CD4-positive, alpha-beta T cell treated with Interleukin-17A for 4 hours (primary cell): ENCODE results near the gene NYAP2.

Experiments used
- DNase-seq: peaks from one replicate; pipeline ENCODE4 v3.0.0-alpha.2; 2020; ENCODE audit warnings: mixed read lengths

The NYAP2 gene

DNA sequence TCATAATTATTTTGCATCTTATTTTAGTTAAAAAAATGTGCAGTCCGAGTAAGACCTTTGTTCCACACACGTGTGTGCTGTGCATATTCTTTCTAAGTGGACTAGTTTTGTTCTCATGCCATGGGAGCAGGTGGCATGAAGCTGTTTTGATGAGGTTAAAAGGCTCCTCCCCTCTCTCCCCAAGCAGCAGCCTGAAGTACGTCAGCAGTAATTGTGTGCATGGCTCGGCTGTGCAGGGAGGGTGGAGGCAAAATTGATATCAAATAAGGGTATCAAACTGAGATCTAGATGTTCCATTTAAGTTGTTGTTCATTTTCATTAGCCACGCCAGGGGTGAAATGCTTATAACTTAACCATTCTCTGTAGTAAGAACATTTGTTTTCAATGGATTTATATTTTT is at the start of gene NYAP2:
Gene NYAP2 (plus strand): TSS at position 207 of the 400 bp plus-strand sequence. CDS start 9,171 bp downstream, outside the sequence.
- no peak for DNase-seq

DNA sequence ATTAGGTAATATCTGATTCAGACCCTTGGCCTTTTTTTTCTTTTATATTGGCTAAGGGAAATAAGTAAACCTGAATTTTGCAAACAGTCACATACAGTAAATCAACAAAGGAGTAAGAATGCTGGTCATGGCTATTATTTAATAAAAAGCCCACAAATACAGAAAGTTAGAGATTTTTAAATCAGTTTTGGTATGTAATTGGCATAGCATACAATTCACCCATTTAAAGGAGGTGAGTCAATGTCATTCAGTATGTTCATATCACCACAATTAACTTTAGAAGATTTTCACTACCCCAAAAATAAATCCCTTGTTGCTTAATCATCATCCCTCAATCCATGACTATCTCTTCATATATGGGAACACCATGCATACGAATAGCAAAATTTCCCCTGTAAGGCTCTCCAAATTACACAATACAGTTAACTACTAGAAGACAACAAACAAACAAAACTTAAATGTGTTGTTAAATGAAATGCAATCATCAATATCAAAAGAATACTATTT is 45.9 kb upstream of the NYAP2 start:
- no peak for DNase-seq

DNA sequence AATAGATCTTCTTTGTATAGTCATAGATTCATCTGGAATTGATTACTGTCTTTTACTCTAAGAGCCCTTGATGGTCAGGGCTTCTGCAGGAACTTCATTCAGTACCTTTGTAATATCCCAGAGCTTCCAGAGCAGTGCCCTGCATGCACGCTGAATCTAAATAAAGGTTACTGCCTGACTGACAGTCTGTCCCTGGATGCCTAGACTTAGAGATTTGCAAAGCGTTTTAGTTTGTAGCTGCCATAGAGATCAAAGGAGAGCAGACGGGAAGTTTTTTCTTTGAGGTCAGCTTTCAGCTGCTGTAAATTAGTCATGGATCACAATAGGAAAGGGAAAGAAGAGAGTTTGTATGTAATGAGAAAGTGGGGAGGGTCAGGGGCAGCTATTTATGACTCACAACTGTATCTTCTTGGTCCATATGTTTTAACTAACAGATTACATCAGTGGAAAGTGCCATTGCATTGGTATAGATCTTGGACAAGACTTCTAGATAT is 45.2 kb upstream of the NYAP2 start:
- no peak for DNase-seq

DNA sequence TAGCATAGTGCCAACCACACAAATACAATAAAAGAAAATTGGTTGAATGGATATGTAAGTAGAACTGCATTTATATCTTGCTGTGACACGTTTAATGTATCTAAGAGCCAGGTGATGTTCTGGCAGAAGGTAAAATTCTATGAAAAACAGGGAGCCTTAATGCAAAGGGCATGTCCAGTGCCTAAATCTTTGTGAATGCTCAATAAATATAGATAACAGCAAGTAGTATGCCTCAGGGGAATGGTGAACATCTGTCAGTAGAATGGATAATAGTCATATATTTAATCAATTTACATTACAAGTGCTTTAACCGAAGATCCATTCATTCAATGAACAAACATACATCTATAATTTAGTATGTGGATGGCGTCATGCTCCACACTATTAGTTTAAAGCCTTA is 43.7 kb upstream of the NYAP2 start:
- no peak for DNase-seq

DNA sequence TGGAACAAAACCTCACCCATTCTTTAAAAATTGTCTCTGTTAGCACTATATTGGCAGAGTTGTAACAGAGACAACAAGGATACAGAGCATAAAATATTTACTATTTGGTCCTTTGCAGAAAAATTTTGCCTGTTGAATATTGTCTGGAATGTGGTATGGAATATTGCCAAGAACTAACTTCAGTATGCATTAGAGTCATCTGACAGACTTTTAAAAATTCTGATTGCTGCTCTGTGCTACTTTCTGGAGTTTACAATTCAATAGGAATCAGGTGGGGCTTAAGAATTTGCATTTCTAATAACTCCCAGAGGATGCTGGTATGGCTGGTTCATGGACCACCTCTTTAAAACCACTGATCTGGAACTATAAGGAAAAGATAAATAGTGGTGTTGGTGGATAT is 32.8 kb upstream of the NYAP2 start:
- DNase-seq = no peak

DNA sequence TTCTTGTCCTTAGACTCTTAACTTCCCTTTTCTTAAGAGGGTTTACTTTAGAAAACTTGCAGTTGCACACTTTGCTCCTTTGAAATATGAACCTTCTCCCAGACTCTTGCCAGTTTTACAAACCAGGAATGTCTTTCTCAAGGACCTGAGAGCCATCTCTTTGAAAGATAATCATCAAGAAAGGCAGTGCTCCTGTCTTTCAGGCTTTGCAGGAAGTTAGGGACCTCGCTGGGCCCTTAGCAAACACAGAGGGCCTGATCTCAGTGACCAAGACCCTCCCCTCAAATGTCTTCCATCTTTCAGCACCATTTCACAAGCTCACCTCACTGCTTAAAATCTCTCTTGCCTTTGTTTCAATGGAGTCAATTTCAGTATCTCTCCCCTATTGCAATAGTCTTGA is 32.0 kb upstream of the NYAP2 start:
- DNase-seq = no peak

DNA sequence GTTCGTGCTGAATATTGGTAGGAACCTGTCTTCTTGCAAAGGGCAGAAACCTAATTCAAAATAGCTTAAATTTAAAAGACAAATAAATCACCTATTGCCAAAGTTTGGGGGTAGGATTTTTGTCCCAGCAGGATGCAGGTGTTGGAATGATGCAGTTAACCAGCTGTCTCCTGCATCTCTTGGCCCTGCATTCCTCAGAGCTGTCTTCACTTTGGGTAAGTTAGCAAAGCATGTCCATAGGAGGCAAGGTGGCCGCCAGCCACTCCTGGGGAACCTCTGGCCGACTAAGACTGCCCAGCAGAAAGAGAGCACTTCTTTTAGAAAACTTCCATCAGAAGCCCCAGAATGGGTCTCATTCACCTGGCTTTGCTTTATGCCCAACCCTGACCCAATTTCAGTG is 20.5 kb upstream of the NYAP2 start:
- DNase-seq = no peak

DNA sequence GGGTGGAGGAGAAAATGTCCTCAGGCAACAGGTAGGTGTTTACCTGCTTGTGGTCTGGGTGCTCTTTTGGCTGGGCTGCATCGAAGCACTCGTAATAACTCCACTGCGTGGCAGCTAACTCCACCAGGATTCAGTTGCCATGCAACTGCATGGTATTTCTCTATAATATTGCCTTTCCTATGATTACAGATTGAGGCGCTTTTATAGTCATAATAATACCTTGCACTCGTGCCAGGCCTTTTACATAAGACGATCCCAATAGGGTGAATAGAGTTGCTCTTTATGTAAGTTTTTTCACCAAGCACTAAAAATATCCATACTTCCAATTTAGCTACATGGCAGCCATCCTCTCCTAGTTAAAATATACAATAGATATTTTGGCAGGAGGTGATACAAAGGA is 19.7 kb upstream of the NYAP2 start:
- DNase-seq = no peak

DNA sequence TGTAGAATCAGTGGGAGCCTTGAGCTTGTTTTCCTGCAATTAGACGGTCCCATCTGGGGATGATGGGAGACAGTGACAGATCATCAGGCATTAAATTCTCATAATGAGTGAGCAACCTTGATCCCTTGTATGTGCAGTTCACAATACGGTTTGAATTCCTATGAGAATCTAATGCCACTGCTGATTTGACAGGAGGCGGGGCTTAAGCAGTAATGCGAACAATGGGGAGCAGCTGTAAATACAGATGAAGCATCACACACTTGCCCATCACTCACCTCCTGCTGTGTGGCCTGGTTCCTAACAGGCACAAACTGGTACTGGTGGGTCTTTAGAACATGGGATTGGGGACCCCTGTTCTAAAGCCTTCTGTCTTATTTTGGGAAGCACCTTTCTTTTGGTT is 17.9 kb upstream of the NYAP2 start:
- no peak for DNase-seq

DNA sequence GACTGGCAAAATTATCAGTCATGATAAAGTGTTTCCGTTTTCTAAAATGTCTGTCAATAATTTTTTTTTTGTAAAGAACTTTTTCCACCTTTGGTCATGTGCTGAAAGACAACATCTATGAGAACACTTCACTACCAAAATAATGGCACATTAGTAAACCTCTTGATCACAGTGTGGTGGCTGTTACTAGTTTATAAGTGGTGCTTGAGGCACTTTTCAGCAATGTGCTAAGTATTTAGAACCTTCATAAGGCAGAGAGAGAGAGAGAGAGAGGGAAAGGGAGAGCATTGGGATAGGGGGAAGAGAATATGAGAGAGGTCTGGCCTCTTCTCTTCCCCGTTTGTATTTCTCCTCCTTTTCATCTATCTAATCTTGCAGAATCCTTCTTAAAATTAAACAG is 1.1 kb upstream of the NYAP2 start:
- DNase-seq = no peak

DNA sequence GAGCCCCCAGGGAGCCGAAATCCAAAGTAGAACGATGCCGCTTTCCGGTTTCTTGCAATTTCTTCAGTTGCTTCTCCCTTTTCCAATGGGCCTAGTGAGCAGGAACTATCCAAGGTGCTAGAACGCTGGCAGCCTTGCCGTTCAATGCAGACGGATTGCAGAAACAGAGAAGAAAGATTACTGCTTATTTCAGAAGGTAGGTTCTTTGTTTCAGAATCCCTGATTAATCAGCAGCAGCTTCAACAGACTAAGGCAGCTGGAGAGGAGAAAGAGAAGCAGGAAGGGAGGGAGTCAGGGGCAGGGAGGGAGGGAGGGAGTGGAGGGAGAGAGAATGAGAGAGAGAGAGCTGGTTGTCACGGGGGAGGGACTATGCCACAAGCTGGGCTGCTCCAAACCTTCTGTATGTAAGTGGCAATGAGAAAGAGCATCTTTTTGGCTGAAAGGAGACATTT is 576 bp downstream of the NYAP2 start:
- DNase-seq = no peak

DNA sequence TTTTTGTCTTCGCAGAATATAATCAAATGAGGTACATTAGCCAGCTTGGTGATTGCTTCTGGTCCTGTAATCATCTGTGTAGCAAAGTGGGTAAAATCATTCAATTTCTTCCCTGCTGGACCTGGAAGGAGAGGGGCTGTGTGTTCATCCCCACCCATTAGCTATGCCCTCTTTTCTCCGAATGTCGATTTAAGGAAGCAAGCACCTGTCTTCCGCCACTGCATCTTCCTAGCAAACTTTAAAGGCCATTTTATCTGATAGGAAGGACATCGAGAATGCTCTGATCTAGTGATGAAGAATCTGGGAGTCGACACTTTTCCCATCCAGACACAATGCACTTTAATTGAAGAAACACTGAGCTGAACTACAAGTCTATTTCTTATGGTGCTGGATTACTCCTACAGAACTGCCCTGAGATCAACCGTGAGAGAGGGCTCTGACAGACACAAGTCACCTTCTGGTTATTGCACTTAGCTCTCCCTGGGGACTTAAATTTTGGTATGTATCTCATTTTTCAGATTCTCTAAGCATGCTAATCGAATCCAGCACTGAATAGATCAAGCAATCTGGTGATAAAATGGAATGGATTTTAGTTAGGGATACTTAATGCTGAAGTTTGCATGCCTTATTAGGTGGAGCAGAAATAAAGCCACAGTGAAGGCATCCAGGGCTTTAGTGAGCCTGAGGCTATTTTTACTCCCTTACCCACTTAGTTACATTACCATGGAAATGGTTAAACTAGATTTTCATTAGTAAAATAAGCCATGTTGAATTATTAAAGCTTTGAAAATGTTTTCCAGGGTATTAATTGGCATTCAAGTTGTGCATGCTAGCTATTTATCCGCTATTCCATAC is 1.3 kb downstream of the NYAP2 start:
- DNase-seq = no peak

DNA sequence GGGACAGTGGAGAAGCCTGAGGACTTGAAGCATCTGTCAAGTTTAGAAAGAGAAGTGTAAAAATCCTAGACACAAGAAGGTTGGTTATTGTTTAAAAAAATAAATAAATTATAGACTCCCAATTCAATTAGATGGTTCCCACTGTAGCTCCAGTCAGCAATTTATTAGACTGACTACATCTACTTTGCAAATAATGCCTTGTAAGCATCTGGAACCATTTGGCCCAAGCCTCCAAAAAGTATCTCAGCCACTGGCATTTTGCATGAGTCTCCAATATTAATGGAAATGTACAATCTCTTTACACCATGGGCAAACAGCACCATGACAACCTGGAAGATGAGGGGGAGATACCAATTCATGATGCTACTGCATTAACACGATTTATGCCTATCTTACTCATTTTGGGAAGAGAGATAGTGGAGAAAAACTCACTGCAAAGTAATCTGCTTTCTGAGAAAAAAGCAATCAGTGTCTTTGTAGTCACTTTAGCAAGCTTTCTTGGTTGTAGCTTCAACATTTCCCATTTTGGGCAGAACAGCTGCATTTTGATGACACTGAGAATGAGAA is 2.8 kb downstream of the NYAP2 start:
- DNase-seq = no peak

DNA sequence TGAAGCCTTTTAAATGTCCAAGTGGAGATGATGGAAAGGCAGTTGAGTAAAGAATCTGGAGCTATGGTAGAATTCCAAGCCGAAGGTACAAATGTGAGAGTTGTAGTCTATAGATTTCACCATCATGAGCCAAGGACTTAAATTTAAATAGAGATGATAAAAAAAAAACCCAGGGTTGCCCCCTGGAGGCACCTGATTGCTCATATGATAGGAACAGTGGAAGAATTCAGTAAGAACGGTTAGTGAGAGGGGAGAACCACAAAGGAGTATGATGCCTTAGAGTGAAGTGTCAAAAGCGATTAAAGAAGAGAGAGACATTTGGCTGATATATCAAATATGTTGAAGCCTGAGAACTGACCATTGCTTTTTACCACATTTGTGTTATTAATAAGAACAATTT is 11.9 kb downstream of the NYAP2 start:
- no peak for DNase-seq

DNA sequence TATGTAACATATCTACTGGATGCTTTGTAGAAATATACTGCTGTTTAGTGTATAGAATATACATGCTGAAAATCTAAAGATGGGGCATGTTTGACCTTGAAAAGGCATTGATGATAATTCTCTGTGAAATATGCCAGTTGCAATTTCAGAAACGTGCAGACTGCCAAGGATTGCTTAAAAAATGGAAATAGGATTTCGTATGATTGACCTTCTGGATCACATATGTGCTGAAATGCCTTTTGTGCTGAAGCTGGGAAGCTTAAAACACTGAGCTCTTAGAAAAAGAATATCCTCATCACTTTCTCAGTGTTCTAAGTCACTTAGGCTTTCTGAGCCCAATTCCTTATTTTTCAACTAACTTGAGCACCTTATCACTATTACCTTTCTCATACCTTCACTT is 14.3 kb downstream of the NYAP2 start:
- DNase-seq = no peak

DNA sequence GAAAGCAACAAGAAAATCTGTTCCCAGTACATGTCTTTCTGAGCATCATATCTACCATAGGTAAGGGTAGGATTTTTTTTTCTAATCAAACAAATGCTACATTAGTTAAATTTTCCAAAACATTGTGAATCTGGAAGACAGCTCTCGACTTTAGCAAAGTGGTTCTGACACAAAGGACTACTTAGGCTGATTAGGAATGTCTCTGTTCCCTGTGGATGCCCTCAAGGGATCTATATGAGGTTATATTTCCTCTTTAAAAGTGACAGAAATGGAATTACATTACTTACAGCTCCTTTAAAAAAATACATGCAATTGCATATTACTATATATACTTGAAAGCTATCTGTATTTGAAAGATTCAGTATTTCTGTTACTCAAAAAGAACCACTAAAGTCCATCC is 15.4 kb downstream of the NYAP2 start:
- no peak for DNase-seq

DNA sequence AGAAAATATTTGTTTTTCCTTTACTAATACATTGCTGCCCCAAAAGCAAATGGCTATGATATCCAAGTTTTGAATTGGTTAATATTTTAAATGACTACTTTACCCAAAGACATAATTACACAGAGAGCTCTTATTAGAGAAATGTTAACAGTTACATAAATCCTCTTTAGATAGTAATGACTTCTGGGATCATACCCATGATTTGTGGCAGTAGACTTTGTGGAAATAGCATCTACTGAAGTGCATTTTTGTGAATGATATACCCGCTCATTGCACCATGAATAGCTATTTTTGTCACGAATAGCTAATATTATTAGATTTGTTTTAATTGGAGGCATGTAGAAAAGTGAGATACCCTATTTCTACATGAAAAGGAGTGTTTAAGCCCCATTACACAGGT is 15.8 kb downstream of the NYAP2 start:
- no peak for DNase-seq

DNA sequence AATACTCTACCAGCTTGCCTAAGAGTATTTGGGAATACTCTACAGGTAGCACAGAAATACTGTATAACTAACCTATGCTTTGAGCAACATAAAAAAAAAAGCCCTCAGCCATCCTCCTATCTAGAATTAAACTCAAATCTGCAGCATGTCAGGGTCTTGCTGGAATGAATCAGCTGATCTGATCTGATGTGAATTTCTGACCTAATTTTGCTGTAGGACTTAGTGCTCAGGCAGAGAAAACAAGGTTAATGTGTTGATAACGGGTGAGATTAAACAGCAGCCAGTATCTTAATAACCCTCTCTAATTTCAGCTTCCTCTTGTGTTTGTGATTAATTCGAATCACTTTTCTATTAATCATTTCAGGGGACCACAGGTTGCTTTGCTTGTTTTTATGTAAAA is 16.3 kb downstream of the NYAP2 start:
- DNase-seq = no peak

DNA sequence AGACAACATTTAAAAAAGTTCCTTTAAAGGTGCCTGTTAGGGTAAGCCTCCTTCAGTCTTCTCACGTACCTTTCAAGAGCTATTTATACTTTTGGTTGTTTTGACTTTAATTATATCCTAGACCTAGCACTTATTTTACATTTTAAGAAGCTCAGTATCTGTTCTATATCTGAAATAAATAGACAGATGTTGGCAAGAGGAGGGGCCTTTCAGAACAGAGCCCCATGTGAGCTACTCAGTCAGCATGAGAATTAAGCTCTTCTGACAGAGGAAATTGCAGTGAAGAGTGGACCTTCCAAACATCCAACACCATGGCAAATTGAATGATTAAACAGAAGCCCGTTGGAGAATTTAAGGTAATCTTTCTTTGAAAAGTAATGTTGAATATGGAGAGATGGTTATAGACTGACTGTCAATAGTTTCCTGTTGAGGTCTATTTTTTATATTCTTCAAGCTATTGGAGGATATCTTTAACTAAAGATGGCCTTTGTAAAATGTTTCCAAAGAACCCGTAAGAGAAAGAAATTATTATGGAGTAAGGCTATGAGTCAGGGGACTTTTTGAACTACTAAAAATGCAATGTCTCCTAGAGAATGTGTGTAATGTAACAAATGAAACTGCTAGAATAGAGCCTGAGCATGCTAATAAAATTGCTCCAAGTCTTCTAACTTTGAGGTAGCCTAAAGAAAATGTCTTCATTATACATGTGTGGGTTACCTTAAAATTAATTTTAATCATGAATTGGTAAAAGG is 17.3 kb downstream of the NYAP2 start:
- no peak for DNase-seq

DNA sequence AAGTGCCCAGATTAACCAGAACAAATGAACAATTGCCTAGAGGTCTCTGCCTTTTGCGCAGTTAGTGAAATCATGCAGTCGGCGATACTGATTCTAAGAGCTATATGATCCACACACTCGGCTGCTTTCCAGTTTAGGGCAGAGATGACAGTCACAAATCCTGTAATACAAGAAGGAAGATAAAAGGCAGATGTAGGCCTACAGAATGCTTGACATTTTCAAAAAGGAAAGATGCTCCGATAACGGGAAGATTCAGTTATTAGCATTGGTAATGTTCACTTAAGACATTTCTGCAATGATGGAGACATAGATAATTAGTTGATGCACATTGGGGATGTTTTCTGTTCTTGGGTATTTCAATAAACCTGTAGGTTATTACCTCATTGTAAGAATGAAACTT is 19.5 kb downstream of the NYAP2 start:
- no peak for DNase-seq

DNA sequence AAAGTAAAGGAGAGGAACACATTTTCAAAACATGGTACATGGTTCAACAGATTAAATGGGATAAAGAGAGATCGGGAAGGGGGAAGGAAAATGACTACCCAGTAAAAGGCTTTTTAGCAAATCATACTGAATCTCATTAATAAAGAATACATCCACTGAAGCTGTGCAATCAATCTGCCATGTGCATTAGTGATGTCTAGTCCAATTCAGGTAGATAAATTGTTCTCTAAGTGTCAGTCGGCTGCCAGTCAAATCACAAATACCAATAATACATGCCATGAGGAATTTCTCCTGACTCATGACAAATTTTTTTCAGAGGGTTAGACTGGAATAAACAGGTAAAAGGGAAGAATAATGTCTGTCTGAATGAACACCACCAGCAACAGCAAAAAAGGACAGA is 22.6 kb downstream of the NYAP2 start:
- DNase-seq = no peak

DNA sequence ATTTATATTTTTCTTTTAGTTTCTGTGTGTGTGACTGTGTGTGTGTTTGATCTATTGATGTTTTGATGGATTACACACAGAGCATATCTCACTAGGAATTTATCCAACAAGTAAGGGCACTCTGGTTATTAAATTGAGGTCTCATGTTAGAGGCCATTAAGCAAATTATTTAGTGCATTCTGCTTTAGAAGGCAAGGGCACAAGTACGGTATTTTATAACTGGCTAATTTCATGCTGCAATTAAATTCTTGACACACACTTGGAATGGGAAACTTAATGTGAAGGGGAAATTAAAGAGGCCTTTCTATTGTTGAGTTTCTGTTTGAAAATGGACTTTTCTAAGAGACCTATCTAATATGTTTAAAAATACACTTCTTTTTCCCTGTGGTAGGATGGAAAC is 25.8 kb downstream of the NYAP2 start:
- DNase-seq = no peak

DNA sequence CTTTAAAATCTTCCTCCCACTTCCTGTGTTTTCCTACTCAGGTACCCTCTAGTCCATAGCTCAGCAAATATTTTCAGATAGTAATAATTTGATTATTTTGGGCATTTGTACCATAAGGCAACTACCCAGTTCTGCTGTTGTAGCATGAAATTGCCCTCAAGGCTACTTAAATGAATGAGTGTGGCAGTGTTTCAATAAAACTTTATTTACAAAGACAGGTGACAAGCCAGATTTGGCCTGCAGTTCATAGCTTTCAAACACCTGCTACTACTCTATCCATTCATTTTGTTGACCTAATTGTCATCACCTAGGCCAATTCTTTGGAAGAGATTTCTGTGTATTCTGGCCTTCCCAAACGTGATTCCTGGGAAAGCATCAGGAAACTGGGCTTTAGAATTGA is 28.9 kb downstream of the NYAP2 start:
- no peak for DNase-seq

DNA sequence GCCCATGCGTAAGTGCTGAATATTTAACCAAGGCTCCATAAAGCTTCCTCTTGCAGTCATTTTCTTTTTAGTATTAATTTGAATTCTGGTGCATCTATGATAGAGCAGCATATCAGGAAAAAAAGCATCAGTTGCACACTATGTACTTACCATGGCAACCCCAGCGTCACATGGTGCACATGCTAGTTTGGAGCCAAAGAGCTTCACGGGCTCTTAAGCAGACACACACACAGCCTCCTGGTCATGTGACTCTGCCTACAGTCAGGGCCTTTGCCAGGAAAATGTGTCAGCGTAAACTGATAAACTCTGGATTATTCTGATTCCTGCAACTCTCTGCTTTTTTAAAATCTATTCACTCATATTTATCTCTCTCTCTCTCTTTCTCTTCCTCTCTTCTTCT is 30.2 kb downstream of the NYAP2 start:
- no peak for DNase-seq
